Loucy (cell line): Measurements from ENCODE around the gene CRYBG3.

Source experiments
- CTCF ChIP-seq: fragments of 200-600 bp; sonication (generic); conservative IDR thresholded peaks from 2 replicates; pipeline ENCODE4 v1.5.1; 2014; ENCODE audit warnings: mild to moderate bottlenecking, antibody characterized with exemption, low read length
- EZH2phosphoT487 ChIP-seq: fragments of 200-600 bp; IDR thresholded peaks from 2 replicates; pipeline ENCODE4 v1.6.1; 2018; ENCODE audit warnings: antibody characterized with exemption, mild to moderate bottlenecking, moderate library complexity, borderline replicate concordance

- no peak for TF ChIP-seq CTCF
- no peak for TF ChIP-seq EZH2phosphoT487
Observed at GRCh38 chr3:97994328-97994945, 172.6 kb downstream of the CRYBG3 start.
